SKM-1 treated with dmso at 0.1 percent for 144 hours (cell line): Measurements from ENCODE around the gene NEB.

Experiments used
- DNase-seq: peaks from one replicate; lab custom pipeline; 2025; ENCODE audit not compliant: unreplicated experiment; lab: John Stamatoyannopoulos, UW

NEB gene, protein sequence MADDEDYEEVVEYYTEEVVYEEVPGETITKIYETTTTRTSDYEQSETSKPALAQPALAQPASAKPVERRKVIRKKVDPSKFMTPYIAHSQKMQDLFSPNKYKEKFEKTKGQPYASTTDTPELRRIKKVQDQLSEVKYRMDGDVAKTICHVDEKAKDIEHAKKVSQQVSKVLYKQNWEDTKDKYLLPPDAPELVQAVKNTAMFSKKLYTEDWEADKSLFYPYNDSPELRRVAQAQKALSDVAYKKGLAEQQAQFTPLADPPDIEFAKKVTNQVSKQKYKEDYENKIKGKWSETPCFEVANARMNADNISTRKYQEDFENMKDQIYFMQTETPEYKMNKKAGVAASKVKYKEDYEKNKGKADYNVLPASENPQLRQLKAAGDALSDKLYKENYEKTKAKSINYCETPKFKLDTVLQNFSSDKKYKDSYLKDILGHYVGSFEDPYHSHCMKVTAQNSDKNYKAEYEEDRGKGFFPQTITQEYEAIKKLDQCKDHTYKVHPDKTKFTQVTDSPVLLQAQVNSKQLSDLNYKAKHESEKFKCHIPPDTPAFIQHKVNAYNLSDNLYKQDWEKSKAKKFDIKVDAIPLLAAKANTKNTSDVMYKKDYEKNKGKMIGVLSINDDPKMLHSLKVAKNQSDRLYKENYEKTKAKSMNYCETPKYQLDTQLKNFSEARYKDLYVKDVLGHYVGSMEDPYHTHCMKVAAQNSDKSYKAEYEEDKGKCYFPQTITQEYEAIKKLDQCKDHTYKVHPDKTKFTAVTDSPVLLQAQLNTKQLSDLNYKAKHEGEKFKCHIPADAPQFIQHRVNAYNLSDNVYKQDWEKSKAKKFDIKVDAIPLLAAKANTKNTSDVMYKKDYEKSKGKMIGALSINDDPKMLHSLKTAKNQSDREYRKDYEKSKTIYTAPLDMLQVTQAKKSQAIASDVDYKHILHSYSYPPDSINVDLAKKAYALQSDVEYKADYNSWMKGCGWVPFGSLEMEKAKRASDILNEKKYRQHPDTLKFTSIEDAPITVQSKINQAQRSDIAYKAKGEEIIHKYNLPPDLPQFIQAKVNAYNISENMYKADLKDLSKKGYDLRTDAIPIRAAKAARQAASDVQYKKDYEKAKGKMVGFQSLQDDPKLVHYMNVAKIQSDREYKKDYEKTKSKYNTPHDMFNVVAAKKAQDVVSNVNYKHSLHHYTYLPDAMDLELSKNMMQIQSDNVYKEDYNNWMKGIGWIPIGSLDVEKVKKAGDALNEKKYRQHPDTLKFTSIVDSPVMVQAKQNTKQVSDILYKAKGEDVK (N-terminal part only)

DNA sequence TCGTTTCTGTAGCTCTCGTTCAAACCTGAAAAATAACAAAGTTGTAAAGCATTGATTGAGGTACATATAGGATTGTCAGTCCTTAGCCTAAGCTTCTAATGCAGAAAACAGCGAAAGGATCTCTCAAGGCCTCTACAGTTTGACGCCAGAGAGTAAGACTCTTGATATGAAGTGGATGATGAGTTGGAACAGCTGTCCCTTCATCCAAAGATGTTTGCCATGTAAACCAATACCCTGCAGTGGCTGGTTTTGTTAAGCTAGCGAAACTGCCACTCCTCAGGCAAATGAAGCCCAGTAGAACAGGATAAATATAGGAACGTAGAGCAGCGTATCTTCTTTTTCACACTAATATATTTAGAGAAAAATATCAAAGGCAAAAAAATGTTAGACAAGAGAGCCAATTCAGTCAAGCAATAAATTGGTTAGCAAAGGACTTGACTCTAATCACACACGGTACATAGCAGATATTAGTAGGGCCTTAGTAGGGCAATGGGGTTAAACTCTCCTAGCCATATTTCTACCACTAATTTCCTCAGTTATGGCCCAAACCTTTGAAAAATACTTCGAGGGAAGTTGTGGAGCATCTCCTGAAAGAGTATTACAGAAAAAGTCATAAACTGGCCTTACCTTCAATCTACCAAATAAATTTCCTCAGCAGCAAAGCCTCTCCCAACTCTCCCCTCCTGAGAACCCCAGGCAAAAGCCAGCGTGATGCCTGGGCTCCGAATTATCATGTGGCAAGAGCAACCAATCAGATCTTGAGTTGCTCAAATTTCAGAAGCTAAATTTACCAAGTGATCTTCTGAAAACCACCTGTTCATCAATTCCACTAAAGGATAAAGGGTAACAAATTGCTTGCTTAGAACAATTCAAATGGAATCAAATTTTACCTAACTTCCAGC, at the start of gene NEB:
Gene NEB, minus strand, starts transcription at position 706 of the 902 bp plus-strand sequence. CDS start 1,320 bp downstream, outside the sequence.
- no peak for DNase-seq

DNA sequence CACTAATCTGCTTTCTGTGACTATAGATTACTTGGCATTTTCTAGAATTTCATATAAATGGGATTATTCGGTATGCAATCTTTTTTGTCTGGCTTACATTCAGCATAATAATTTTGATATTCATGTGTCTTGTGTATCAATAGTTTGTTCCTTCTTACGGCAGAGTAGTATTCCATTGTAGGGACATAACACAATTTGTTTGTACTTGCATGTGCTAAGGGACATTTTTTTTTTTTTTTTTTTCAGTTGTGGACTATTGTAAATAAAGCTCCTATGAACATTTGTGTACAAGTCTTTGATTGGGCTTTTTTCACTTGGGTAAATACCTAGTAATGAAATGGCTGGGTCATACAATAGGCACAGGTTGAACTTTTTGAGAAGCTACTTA, 48.9 kb upstream of the NEB start:
- no peak for DNase-seq

DNA sequence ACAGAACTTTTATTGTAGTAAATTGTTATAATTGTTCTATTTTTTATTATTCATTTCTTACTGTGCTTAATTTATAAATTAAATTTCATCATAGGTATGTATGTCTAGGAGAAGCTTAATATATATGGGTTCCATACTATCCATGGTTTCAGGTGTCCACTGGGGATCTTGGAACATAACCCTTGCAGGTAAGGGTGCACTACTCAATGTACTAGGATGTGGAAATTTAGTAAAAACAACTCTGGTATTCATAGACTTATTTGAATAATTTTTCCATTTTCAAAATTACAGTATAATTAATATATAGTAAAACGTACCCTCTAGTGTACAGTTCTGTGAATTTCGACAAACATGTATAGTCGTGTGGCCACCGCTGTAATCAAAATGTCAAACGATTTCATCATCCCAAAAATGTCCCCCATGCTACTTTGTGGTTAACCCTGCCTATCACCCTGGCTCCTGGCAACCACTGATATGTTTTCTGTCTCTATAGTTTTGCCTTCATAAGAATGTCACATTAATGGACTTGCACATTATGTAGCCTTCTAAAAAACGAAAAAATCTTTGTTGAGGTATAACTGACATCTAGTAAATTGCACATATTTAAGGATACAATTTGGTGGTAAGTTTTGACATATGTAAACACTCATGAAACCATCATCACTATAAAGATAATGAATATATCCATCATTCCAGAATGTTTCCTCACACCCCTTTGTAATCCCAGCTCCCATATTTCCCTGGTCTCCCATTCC, 48.3 kb upstream of the NEB start:
- no peak for DNase-seq

DNA sequence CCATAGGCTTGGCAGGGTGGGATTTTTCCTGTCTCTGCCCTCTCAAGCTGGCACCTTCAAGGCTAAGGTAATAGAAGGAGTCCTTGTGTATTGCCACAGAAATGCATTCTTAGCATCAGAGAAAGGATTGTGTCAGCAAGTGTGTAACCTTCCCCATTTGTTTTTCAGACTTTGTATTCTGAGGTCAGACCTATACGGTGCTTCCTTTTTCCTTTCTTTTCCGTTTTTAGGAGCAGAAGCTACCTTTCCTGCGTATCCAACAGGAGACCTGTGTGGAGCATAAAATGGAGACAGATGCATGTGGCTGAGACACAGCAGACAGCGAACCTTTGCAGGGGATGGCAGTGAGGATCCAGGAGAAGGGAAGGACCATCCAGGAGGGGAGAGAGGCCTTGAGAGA, 47.4 kb upstream of the NEB start:
- DNase-seq = no peak

DNA sequence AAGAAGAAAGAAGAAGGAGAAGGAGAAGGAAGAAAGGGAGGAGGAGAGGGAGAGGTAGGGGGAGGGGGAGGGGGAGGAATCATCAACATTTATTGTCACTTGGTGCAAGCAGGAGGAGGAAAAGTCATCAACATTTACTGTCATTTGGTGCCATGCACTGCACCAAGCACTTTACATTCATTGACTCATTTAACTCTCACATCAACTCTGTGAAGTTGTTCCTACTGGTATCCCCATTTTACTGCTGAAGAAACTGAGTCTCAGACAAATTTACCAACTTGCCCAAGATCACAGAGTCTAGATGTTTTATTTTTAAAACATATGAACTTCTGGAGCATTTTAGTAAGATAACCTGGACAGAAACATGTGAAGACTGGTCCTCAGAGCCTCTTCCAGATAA, 46.7 kb upstream of the NEB start:
- DNase-seq = no peak

DNA sequence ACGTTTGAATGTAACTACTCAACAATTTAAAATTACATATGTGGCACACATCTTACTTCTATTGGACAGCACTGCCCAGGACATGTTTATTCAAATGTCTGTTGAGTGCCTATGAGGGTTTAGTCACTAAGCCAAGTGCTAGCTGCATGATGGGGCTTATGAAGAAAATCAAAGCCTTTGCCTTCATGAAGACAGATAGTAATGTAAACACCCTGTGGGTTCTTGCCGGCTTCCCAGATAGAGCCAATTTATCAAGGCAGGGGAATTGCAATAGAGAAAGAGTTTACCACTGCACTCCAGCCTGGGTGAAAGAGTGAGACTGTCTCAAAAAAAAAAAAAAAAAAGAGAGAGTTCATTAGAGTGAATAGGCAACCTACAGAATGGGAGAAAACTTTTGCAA, 43.7 kb upstream of the NEB start:
- no peak for DNase-seq

DNA sequence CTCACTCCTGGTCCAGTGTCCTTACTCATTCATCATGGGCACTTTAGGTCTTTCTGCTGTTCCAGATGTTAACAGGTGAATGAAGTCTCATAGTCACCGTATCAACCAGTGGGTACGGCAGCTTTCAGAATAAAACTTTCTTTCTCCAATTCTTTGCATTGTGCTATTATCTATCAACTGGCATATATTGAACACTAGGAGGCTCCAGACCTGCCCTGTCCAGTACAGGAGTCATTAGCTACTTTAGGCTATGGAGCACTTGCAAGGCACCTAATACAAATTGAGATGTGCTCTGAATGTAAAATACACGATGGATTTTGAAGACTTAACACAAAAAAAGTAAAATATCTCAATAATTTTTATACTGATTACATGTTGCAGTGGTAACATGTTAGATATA, 43.2 kb upstream of the NEB start:
- no peak for DNase-seq

DNA sequence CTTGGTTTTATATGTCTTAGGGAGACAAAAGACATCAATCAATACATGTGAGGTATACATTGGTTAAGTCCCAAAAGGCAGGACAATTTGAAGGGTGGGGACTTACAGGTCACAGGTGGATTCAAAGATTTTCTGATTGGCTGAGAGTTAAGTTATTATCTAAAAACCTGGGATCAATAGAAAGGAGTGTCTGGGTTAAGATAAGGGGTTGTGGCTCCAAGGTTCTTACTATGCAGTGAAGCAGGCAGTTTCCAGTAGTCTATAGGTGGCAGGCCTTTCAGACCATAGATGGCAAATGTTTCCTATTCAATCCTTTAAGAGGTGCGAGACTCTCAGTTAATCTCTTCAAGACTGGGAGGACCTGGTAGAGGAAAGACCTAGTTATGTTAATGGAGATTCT, 42.1 kb upstream of the NEB start:
- DNase-seq = no peak

DNA sequence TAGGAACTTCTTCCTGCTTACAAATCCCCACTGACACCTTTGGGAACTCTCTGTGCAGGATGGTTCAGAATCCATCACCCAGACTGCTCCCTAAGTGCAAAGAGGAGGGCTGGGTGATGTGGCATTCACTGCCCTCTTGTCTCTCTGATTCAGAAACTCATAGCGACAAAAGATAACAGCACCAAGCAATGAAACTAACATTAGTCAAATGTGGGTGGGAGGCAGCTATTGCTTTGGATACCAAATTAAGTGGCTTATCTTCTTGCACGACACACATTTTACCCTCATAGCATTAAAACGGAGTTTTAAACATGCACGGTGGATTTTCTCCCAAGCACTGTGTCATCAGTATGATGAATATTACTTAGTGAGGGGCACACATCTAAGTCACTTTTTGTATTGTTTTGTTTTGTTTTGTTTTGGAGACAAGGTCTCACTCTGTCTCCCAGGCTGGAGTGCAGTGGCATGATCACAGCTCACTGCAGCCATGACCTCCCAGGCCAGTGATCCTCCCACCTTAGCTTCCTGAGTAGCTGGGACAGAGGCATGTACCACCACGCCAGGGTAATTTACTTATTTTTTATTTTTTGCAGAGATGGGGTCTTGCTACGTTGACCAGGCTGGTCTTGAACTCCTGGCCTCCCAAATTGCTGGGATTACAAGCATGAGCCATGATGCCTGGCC, 40.9 kb upstream of the NEB start:
- no peak for DNase-seq

DNA sequence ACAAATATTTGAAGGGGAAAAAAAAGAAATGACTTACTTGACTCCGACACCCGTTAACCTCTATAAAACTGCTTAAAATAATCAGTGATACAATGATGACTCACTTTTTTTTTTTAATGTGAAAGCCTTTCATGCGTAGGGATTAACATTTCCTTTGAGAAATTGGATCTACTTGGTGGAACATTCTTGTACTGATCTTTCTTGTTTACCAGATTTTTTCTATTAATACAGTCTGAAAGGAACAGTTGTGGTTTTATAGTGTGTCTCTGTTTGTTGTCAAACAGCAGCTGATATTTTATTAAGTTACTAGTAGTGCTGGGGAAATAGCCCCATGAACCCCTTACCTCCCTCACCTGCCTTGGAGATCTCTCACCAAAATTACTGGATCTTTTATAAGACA, 40.2 kb upstream of the NEB start:
- no peak for DNase-seq

DNA sequence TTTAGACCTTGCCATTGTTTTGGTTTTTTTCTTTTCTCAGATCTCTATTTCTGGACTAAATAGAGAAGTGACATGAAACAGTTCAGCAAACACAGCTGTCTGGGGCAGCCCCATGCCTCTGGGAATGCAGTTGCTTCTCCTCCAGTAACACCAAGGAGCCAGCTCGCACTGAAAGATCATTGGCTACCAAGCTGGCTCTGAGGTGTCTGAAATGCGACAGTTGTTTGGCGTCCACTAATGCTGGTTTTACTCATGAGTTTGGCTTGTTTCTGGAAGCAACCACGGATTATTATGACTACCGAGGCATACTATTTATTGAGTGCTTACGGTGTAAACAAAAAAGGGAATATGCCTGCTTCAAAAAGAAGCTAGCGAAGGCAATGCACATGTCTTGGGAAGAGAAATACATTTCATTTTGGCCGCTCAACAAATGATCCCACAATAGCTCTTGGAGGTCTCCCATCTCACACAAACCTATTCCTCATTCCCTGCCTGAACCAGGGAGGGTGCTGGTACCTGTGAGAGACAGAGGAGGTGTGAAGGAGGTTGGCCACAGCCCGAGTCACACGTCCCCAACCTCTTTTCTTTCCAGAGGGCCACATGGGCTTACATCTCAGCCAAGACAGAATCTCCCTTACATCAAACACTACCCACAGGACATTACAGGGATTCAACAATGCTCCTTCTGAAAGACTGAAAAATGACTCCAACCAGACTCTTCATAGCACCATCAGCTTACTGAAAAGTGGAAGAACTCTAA, 37.5 kb upstream of the NEB start:
- DNase-seq = no peak

DNA sequence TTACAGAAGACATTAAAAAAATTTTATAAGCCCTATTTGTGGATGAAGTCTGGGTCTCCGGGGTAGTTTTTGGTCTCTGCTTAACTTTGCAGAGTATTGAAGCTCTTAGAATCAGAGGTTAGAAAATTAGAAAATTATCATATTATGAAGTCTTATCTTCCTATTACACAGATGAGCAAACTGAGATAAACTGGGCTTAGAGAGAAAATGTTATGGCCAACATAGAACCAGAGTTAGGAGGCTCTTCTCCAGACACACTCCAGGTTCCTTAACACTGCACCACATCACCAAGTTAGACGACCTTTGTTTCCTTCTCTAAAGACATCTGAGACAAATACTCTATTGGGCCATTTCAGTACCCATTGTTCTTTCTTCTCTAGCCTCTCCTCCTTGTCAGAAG, 36.7 kb upstream of the NEB start:
- no peak for DNase-seq

DNA sequence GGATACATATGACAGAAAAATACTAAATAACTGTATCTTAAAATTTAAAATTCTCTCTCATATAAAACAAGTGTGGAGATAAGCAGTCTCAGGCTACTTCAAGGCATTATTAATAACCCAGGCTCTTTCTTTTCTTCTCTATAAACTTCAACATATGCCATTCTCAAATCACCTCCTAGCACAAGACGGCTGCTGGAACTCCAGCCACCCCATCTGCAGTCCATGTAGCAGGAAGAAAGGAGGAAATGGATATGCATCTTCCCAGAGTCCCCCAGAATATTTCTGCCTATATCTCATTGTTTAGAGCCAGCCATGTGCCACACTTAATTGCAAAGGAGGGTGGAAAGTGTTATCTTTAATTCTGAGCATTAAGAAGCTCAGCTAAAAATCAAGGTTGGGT, 35.3 kb upstream of the NEB start:
- no peak for DNase-seq

DNA sequence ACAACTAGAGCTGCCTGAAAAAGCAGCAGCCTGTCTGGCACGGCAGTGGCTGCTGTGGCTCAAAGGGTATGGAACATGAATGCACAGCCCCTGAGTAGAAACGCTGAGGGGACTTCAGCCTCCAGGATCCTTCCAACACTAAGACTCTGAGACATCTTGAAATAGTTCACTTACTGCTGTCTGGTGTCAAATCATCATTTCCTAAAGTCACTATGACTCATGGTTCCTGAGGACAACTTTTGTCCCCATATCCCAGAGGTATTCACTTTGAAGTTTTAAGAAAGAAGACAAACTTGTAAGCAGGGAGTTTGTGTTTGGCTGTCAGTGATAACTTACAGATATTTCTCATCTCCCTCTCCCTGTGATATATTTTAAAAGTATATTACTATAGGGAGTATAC, 33.3 kb upstream of the NEB start:
- no peak for DNase-seq

DNA sequence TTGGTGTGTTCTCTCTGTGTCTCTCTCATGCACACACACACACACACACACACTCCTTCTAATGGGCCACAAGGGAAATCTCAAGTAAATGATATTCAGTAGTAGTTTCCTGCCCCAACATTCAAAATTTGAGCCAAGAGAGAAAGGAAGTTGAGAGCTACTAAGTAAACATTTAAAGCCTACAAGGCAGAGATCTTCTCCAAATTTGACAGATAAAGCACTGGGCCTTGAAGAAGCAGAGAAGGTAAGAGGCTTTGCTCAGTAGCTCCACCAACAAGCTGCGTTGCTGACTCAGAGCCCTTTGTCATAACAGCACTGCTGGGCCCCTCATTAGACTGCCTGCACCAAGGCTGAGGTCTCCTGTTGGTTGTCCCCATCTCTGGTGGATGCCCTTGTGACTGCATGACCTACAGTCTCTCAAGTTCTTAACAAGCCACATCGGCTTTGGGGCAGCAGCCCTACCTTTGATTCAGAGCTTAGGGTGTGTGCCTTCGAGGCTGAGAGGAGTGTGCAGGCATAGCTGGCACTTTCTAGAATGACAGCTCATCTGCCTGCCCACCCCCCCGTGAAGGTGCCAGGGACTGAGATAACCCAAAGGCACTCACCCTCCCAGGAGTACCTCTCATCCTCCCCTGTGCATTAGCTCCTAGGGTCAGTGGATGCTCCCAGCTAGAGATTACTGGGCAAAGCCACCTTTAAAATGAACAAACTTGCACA, 32.3 kb upstream of the NEB start:
- DNase-seq = no peak

DNA sequence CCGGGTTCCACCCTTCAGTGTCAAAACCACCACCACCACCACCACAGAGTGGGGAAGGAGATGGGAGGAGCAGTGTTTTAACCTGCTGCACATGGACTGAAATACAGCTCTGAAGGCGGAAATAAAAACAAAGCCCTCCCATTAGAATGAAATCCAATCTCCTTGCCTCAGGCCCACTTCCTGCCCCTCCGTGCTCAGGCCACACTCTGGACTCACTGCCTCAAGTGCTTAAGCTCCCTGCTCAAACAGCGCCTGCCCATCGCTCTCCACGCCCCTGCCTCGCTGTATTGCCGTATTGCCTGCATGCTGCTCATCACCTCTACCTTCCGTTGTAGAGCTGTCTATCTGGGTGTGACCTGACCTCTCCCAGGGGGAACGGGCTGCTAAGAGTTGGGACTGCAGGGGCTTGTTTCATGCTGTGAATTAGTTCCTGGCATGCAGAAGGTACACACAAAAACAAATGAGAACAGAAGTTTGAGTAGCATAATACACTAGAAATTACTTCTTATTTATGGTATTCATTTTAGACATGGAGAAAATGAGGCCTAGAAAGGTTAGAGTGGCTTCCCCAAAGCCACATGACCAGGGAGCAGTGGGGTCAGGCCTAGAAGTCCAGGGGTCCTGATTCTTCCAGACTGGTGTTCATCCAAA, 31.6 kb upstream of the NEB start:
- no peak for DNase-seq

DNA sequence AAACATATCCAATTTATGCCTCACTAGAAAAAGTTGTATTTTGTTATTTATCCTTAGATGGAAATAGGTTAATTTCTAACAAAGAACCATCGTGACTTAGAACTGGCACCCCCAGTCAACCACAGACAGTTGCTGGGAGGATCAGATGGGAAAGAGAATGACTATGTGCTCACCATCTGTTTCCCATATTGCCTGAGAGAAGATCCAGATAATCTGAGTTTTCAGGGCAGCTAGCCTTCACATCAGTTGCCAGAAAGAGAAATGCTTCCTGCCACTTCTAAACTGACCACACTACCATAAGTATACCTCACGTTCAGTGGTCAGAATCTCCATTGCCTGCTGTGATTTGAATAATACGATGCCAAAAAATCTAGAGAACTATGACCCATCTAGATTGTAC, 28.4 kb upstream of the NEB start:
- no peak for DNase-seq
